ENCODE data around the gene DPYSL5.

DPYSL5 gene

GRCh38 chr2:26957041-26957440 is 109.1 kb downstream of the DPYSL5 start:
- no peak overlapping the region for H3K4me3 ChIP-seq (ENCODE audit: severe bottlenecking)
- ATAC-seq (ENCODE audit: low read depth): no peak
- H3K36me3 ChIP-seq (ENCODE audit: low read depth): no peaks in the 10 kb centered on the region
- no peaks in the 10 kb centered on the region for H3K9me3 ChIP-seq (ENCODE audit: severe bottlenecking)
- DNase-seq (ENCODE audit: low spot score): no peak
- H3K27ac ChIP-seq (ENCODE audit: poor library complexity, severe bottlenecking): no peak overlapping the region
- H3K4me1 ChIP-seq (ENCODE audit: insufficient read depth, poor library complexity, severe bottlenecking): no peaks in the 10 kb centered on the region
- H3K27me3 ChIP-seq (ENCODE audit: insufficient read depth, poor library complexity, severe bottlenecking): peaks cover 63% of the 10 kb centered on the region
- TF ChIP-seq, protein P1, sequence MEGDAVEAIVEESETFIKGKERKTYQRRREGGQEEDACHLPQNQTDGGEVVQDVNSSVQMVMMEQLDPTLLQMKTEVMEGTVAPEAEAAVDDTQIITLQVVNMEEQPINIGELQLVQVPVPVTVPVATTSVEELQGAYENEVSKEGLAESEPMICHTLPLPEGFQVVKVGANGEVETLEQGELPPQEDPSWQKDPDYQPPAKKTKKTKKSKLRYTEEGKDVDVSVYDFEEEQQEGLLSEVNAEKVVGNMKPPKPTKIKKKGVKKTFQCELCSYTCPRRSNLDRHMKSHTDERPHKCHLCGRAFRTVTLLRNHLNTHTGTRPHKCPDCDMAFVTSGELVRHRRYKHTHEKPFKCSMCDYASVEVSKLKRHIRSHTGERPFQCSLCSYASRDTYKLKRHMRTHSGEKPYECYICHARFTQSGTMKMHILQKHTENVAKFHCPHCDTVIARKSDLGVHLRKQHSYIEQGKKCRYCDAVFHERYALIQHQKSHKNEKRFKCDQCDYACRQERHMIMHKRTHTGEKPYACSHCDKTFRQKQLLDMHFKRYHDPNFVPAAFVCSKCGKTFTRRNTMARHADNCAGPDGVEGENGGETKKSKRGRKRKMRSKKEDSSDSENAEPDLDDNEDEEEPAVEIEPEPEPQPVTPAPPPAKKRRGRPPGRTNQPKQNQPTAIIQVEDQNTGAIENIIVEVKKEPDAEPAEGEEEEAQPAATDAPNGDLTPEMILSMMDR (IDR thresholded peaks at IDR 0.05; ENCODE audit: poor library complexity, severe bottlenecking): no peak

- H3K36me3 ChIP-seq (ENCODE audit: low read depth): no peaks in the 10 kb centered on the region
- peaks cover 59% of the 10 kb centered on the region for H3K27me3 ChIP-seq (ENCODE audit: insufficient read depth, poor library complexity, severe bottlenecking)
- no peaks in the 10 kb centered on the region for H3K4me1 ChIP-seq (ENCODE audit: insufficient read depth, poor library complexity, severe bottlenecking)
- no peak overlapping the region for H3K4me3 ChIP-seq (ENCODE audit: severe bottlenecking)
- no peaks in the 10 kb centered on the region for H3K9me3 ChIP-seq (ENCODE audit: severe bottlenecking)
- TF ChIP-seq, protein P1 (IDR thresholded peaks at IDR 0.05; ENCODE audit: poor library complexity, severe bottlenecking): no peak
- no peak for ATAC-seq (ENCODE audit: low read depth)
- no peak overlapping the region for H3K27ac ChIP-seq (ENCODE audit: poor library complexity, severe bottlenecking)
- DNase-seq (ENCODE audit: low spot score): no peak
These were observed 109.6 kb downstream of the DPYSL5 start for GRCh38 chr2:26957534-26957933.

- no peaks in the 10 kb centered on the region for H3K4me1 ChIP-seq (ENCODE audit: insufficient read depth, poor library complexity, severe bottlenecking)
- H3K4me3 ChIP-seq (ENCODE audit: severe bottlenecking): no peak overlapping the region
- no peaks in the 10 kb centered on the region for H3K36me3 ChIP-seq (ENCODE audit: low read depth)
- ATAC-seq (ENCODE audit: low read depth) (no peak), DNase-seq (ENCODE audit: low spot score) (no peak)
- peaks cover 46% of the 10 kb centered on the region for H3K27me3 ChIP-seq (ENCODE audit: insufficient read depth, poor library complexity, severe bottlenecking)
- TF ChIP-seq, protein P1 (IDR thresholded peaks at IDR 0.05; ENCODE audit: poor library complexity, severe bottlenecking): no peak
- no peaks in the 10 kb centered on the region for H3K9me3 ChIP-seq (ENCODE audit: severe bottlenecking)
- H3K27ac ChIP-seq (ENCODE audit: poor library complexity, severe bottlenecking): no peak overlapping the region
These were observed 111.4 kb downstream of the DPYSL5 start for GRCh38 chr2:26959331-26959730.

DNA sequence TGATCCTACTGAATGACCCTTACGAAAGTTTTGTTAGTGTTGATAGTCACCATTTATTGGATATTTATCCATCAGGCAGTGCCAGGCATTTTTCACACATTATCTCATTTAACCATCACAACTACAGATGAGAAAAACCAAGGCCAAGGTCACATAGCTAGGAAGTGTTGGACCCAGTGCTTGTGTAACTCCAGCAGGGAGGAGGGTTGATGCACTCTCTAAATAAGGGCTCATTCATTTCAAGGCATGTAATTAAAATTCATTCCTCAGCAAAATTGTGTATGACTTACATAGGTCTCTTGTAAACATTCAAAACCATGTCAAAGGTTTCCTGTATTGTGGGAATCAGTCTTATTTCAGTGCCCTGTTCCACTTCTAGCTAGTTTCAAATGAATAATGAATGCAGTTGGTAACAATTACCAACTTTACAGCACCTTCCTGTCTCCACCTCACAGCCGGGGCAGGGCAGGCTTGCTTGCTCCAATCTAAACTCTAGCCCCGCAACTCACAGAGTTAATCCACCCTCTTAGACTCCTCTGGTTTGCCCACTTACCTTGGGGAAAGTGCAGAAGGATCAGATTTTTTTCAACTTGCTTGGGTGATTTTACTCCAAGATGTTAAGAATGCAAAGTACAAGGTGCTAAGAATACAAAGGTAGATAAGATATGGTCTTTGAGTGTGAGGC is 116.7 kb downstream of the DPYSL5 start:
- no peak overlapping the region for H3K4me3 ChIP-seq (ENCODE audit: severe bottlenecking)
- peaks cover 4% of the 10 kb centered on the region for H3K27me3 ChIP-seq (ENCODE audit: insufficient read depth, poor library complexity, severe bottlenecking)
- no peaks in the 10 kb centered on the region for H3K4me1 ChIP-seq (ENCODE audit: insufficient read depth, poor library complexity, severe bottlenecking)
- no peak overlapping the region for H3K27ac ChIP-seq (ENCODE audit: poor library complexity, severe bottlenecking)
- DNase-seq (ENCODE audit: low spot score) (no peak), ATAC-seq (ENCODE audit: low read depth) (no peak)
- no peaks in the 10 kb centered on the region for H3K9me3 ChIP-seq (ENCODE audit: severe bottlenecking)
- TF ChIP-seq, protein P1 (IDR thresholded peaks at IDR 0.05; ENCODE audit: poor library complexity, severe bottlenecking): no peak
- no peaks in the 10 kb centered on the region for H3K36me3 ChIP-seq (ENCODE audit: low read depth)

GRCh38 chr2:26968001-26968400 is 120.1 kb downstream of the DPYSL5 start:
- TF ChIP-seq, protein P1 (IDR thresholded peaks at IDR 0.05; ENCODE audit: poor library complexity, severe bottlenecking): no peak
- no peak for ATAC-seq (ENCODE audit: low read depth)

More at GRCh38 chr2:26968001-26968400, 120.1 kb downstream of the DPYSL5 start:
- no peaks in the 10 kb centered on the region for H3K27me3 ChIP-seq (ENCODE audit: insufficient read depth, poor library complexity, severe bottlenecking)
- no peaks in the 10 kb centered on the region for H3K9me3 ChIP-seq (ENCODE audit: severe bottlenecking)
- DNase-seq (ENCODE audit: low spot score): no peak
- H3K27ac ChIP-seq (ENCODE audit: poor library complexity, severe bottlenecking): no peak overlapping the region
- H3K36me3 ChIP-seq (ENCODE audit: low read depth): no peaks in the 10 kb centered on the region
- peaks cover 6% of the 10 kb centered on the region for H3K4me1 ChIP-seq (ENCODE audit: insufficient read depth, poor library complexity, severe bottlenecking)
- no peak overlapping the region for H3K4me3 ChIP-seq (ENCODE audit: severe bottlenecking)
